AG04449 (cell line): ENCODE data around the gene CGB2.
"Not testable (repeated sequence)": the region's sequence is repeated elsewhere in the genome, so short reads cannot be mapped to it uniquely, and the experiment has no call there.

Experiments used
- CTCF ChIA-PET: fragments of 350-600 bp; formaldehyde crosslinking; extraction: SDS; loops from one replicate; lab custom pipeline; 2021; ENCODE audit warnings: antibody characterized with exemption; lab: Yijun Ruan, JAX
- POLR2A ChIA-PET: fragments of 400-600, 350-600 bp; formaldehyde crosslinking; extraction: SDS; loops from one replicate; lab custom pipeline; 2020; ENCODE audit warnings: antibody characterized with exemption, inconsistent platforms; lab: Yijun Ruan, JAX
- DNase-seq: peaks from one replicate; pipeline ENCODE4 v3.0.0-alpha.2; 2010; ENCODE audit warnings: low read depth, low spot score
- H3K4me3 ChIP-seq: 2 replicates; pipeline ENCODE4 v1.5.1; 2011; ENCODE audit warnings: low read depth, mild to moderate bottlenecking, control low read depth, low read length
- CTCF ChIP-seq: IDR thresholded peaks from one replicate; pipeline ENCODE4 v1.5.1; 2011; ENCODE audit warnings: mild to moderate bottlenecking, moderate library complexity, low read length, control low read depth, inconsistent platforms; ENCODE audit not compliant: insufficient read depth; ENCODE audit errors: missing control alignments

The CGB2 gene

DNA sequence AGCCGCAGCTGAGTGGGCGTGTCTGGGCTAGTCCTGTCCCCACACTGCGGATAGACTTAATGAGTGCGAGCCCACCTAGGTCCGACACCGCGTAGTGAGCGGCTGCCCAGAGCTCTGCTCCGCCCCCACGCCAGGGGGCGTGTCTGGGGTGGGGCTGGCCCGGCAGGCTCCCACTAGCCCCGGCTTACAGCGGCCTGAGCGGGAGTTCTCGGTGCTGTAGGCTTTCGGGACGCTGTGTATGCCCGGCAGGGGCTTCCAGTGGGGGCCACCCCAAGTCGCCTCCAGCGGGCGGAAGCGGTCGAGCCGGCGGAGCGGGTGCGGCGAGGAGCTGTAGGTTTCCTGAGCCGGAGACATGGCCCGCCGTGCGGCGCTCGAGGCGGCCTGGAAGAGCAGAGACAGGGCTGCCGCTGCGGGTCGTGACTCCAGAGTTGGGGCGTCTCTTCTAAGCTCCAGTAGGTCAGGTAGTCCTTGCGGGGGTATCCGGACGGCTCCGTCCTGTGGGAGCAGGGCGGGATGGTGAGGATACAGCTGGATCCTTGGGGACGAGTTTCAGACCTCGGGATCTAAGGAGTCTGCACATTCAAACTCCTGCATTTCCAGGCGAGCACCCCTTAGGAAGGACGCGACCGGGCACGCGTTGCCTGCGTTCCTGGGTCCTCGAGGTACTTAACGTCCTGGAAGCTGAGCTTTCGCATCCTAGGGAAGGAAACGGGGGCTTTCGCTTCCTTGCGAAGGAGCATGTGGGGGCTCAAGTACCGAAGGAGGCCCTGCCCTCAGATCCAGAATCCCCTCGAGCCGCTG is 24.6 kb downstream of the CGB2 start:
- POLR2A ChIA-PET = interaction anchor here (0.6 to 1.6 kb wide), 5 partner anchors 9 to 64 kb away, joined by 4 to 5 read pairs (median 4); partner anchors contain the start of genes GYS1 and RUVBL2
- peak; percentile 46 for TF ChIP-seq CTCF
- CTCF ChIA-PET = interaction anchor here (0.7 to 4.4 kb wide), 10 partner anchors 9 to 170 kb away, joined by 3 to 26 read pairs (median 4); partner anchors contain the start of genes GYS1, KCNA7 and RUVBL2
- no peak for DNase-seq
- peak overlapping the region; percentile 66 for H3K4me3 ChIP-seq

- CTCF ChIA-PET = interaction anchor here (0.7 to 5.0 kb wide), 11 partner anchors 8 to 151 kb away, joined by 3 to 46 read pairs (median 5); partner anchors contain the start of genes GYS1, KCNA7 and RUVBL2
- peak overlapping the region; percentile 66 for H3K4me3 ChIP-seq
- DNase-seq = not testable (repeated sequence)
- POLR2A ChIA-PET = interaction anchor here (0.9 to 1.6 kb wide), 7 partner anchors 9 to 65 kb away, joined by 3 to 7 read pairs (median 4); partner anchors contain the start of genes GYS1 and RUVBL2
Observed at GRCh38 chr19:49056902-49057596, 25.4 kb downstream of the CGB2 start.

GRCh38 chr19:49057636-49058234 is 26.0 kb downstream of the CGB2 start, which contains the start of gene CGB7:
Gene CGB7, minus strand, starts transcription at chr19:49057749. Its CDS starts 2,374 bp downstream, at chr19:49055375.
- ChIA-PET POLR2A (interaction anchor here (0.9 to 1.3 kb wide), 3 partner anchors 39 to 66 kb away, joined by 3 to 7 read pairs (median 6); no protein-coding TSS in a partner anchor), CTCF (interaction anchor here (1.0 to 5.0 kb wide), 7 partner anchors 11 to 65 kb away, joined by 3 to 46 read pairs (median 5); partner anchors contain the start of genes GYS1, KCNA7 and RUVBL2)
- no peak for DNase-seq
- peak within 1 kb of the TSS; percentile 66 for H3K4me3 ChIP-seq
- TF ChIP-seq CTCF = no peak

DNA sequence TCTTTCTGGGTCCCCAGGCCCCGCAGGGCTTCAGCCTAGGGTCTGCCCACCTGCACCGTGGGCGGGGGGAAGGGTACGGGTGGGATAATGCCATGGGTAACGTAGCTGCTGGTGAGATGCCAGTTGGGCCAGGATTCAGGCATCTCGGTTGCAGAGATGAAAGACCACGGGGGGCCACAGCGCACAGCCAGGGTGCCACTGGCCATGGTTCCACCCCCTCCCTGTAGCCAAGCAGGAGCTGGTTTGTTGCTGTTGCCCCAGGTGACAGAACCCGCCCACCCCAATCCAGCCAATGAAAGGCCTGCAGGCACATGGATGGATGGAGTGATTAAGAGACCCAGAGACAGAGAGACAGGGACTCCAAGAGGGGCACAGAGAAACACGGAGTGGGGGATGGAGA is 26.9 kb downstream of the CGB2 start:
- ChIA-PET POLR2A (interaction anchor here (1.3 kb wide), 1 partner anchor 67 kb away, joined by 6 read pairs; no protein-coding TSS in a partner anchor), CTCF (interaction anchor here (1.0 to 5.0 kb wide), 7 partner anchors 10 to 66 kb away, joined by 3 to 46 read pairs (median 5); partner anchors contain the start of genes GYS1 and RUVBL2)
- DNase-seq = no peak
- no peak for TF ChIP-seq CTCF
- H3K4me3 ChIP-seq = no peak overlapping the region

DNA sequence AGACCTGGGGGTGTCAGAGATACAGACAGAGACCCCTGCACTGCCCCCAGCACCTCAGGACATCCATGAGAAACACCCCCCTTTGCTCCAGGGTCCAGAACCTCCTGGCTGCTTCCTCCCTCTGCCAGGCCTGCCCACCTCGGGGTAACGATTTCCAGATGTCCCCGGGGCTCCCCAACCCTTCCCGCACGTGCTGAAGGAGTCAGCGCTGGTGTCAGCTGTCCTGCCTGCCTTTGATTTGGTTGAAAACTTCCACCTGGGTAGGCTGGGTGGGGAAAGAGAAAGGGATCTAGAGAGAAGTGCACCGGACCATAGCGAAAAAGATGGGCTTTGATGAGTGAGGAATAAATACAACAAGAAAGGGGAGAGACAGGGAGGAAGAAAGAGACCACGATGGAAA is 27.4 kb downstream of the CGB2 start:
- POLR2A ChIA-PET = no interaction called here
- CTCF ChIA-PET = interaction anchor here (0.9 to 5.0 kb wide), 4 partner anchors 15 to 66 kb away, joined by 3 to 46 read pairs (median 22); partner anchors contain the start of genes GYS1 and RUVBL2

More for the DNA sequence above, 27.4 kb downstream of the CGB2 start:
- H3K4me3 ChIP-seq = no peak overlapping the region
- no peak for DNase-seq
- TF ChIP-seq CTCF = no peak
